Pancreas (tissue), 10 donors: Measurements from ENCODE around the gene CPOX. TPM values are rescaled to one million over a fixed set of nuclear protein-coding genes. Genes with fewer than 3 reads are reported as not detected.
A peak's percentile ranks its signal among the peaks of the same experiment; 100 is the strongest.

ENCODE experiments used
- ATAC-seq, 4 donors: fragments of 200-7000 bp; cut with Tn5 transposase; one replicate each; pipeline versions ENCODE4 v1.8.0 to v1.9.1; 2020; ENCODE audit warnings: mild to moderate bottlenecking in 4 of 4, moderate library complexity in 4 of 4
- DNase-seq, 6 donors: peaks; one replicate each; pipeline ENCODE4 v3.0.0-alpha.2; 2020
- FAIRE-seq: peaks from 2 replicates; lab custom pipeline; 2012; peaks lifted over from hg19 to GRCh38; lab: Jason Lieb, UNC
- H3K27ac ChIP-seq, 4 donors: fragments of 200-600 bp; sonication (generic); 1 replicate in 3 of 4; 2 replicates in 1 of 4; pipeline versions ENCODE4 v1.5.0 to v1.8.0; 2020
- H3K27me3 ChIP-seq, 4 donors: fragments of 200-600 bp; one replicate each; pipeline ENCODE4 v1.8.0; 2021
- H3K36me3 ChIP-seq, 3 donors: fragments of 200-600 bp; sonication (generic) in 1 of 3; one replicate each; pipeline versions ENCODE4 v1.5.0 to v1.8.0; 2020 to 2021
- H3K4me1 ChIP-seq, 3 donors: fragments of 200-600 bp; one replicate each; pipeline ENCODE4 v1.8.0; 2021
- H3K4me3 ChIP-seq, 4 donors: fragments of 200-600 bp; sonication (generic) in 2 of 4; one replicate each; pipeline versions ENCODE4 v1.5.0 to v1.8.0; 2020 to 2021
- H3K9me3 ChIP-seq, 4 donors: fragments of 200-600 bp; one replicate each; pipeline ENCODE4 v1.8.0; 2021
- CTCF ChIP-seq, 4 donors: fragments of 200-600 bp; sonication (generic) in 3 of 4; IDR thresholded peaks; one replicate each; pipeline versions ENCODE4 v1.5.0 to v1.8.0; 2021; ENCODE audit warnings: antibody characterized with exemption in 4 of 4
- WGBS, 2 donors: extraction: QIAGEN DNeasy Blood & Tissue Kit; methylation state at CpG; one replicate each; pipeline ENCODE4 v1.1.7; 2013; 5-methylcytosine and 5-hydroxymethylcytosine counted together
- intact Hi-C, 3 donors: fragments of 100-400 bp; cut with DNase I; formaldehyde crosslinking; loops; one replicate each; pipeline versions ENCODE4 v1.11.1 to v1.14.2; 2022
- polyA plus RNA-seq, 2 donors: library from polyadenylated mRNA; stranded (reverse); fragments of 200-250 nt; gene quantifications; one replicate each; pipeline ENCODE4 v1.2.3, GENCODE V29; 2013
- total RNA-seq, 6 donors: library from RNA; stranded (reverse); fragmentation: NEBNext Ultra II Directional in 4 of 6; extraction: Animal tissue kit (Norgen Biotek cat#: 25700) in 4 of 6; gene quantifications; one replicate each; pipeline versions ENCODE4 v1.2.1 to v1.2.4, GENCODE V29; 2021 to 2023
- donor health status: healthy with polysubstance abuse.
- donor health status: DM: no; HTN: no; CAD: no; lungs with moderate emphysema.
- donor health status: DM: no; HTN: no; CAD: no.
- donor health status: control.
- donor health status: control.
- donor health status: Bipolar disorder and iron deficiency.
- donor health status: DM: yes; HTN: yes; CAD: no.
- donor health status: DM: no; HTN: no; CAD: no.
- donor health status: DM: no; HTN: no; CAD: no.
- donor health status: DM: yes; HTN: yes; CAD: no.

CPOX gene
- total and polyA plus RNA-seq, 8 donors, result 4.1 to 9.8 (median 5.9) TPM

DNA sequence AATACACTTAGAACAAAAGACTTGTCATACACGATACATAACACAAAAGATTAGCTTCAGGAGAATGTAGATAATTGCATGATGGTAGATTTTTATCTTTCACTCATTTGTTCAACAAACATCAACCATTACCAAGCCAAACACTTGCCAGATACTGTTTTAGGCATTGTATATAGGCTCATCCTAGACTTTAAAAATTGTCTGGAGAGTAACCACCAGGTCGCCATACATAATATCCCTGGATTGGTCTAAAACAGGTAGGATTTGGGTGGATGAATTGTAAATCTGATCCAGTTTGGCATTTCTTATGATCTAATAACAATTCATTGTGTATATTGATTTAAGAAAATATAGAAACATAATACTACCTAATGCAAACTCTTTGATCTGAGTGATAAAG lies 38.8 kb downstream of the CPOX start:
- H3K4me3 ChIP-seq, result no peak overlapping the region
- DNase-seq (no peak), FAIRE-seq (no peak), ATAC-seq (no peak)
- no peak for TF ChIP-seq CTCF (IDR thresholded peaks at IDR 0.05)
- peaks cover 0 to 5% (median 2%) of the 10 kb centered on the region in 4 donors for H3K27me3 ChIP-seq
- intact Hi-C loops, result no loop called here
- no peaks in the 10 kb centered on the region for H3K36me3 ChIP-seq
- no peaks in the 10 kb centered on the region for H3K4me1 ChIP-seq
- WGBS, 2 donors, result 69 to 86% methylated on average over 2 of the region's 2 CpGs
- no peak overlapping the region for H3K27ac ChIP-seq
- H3K9me3 ChIP-seq, result no peaks in the 10 kb centered on the region

GRCh38 chr3:98553753-98554152 lies 39.7 kb downstream of the CPOX start:
- no peaks in the 10 kb centered on the region for H3K36me3 ChIP-seq
- TF ChIP-seq CTCF (IDR thresholded peaks at IDR 0.05), result no peak
- H3K27ac ChIP-seq, result no peak overlapping the region
- intact Hi-C loops, result no loop called here
- FAIRE-seq (no peak), ATAC-seq (peak in 2 of 4 donors; percentile 40 to 55), DNase-seq (no peak)
- H3K4me1 ChIP-seq, result no peaks in the 10 kb centered on the region
- H3K4me3 ChIP-seq, result no peak overlapping the region
- peaks cover 0 to 5% (median 2%) of the 10 kb centered on the region in 4 donors for H3K27me3 ChIP-seq
- 83 to 88% methylated on average over 2 of the region's 2 CpGs for WGBS, 2 donors
- no peaks in the 10 kb centered on the region for H3K9me3 ChIP-seq

GRCh38 chr3:98553021-98553563 lies 40.3 kb downstream of the CPOX start:
- DNase-seq (no peak), ATAC-seq (no peak), FAIRE-seq (no peak)
- 72 to 78% methylated on average over 6 of the region's 6 CpGs for WGBS, 2 donors
- Histone ChIP-seq H3K4me1 (no peaks in the 10 kb centered on the region), H3K27ac (no peak overlapping the region), H3K4me3 (no peak overlapping the region), H3K27me3 (peaks cover 0 to 5% (median 2%) of the 10 kb centered on the region in 4 donors), H3K36me3 (no peaks in the 10 kb centered on the region), H3K9me3 (no peaks in the 10 kb centered on the region)
- intact Hi-C loops, result no loop called here
- TF ChIP-seq CTCF (IDR thresholded peaks at IDR 0.05), result no peak

GRCh38 chr3:98552232-98553020 lies 41.0 kb downstream of the CPOX start:
- Histone ChIP-seq H3K27me3 (peaks cover 0 to 5% (median 2%) of the 10 kb centered on the region in 4 donors), H3K27ac (no peak overlapping the region), H3K9me3 (no peaks in the 10 kb centered on the region), H3K4me1 (no peaks in the 10 kb centered on the region), H3K4me3 (no peak overlapping the region), H3K36me3 (no peaks in the 10 kb centered on the region)
- intact Hi-C loops, result no loop called here
- FAIRE-seq, result no peak
- TF ChIP-seq CTCF (IDR thresholded peaks at IDR 0.05), result no peak
- 79 to 81% methylated on average over 4 of the region's 4 CpGs for WGBS, 2 donors
- no peak for DNase-seq
- no peak for ATAC-seq

DNA sequence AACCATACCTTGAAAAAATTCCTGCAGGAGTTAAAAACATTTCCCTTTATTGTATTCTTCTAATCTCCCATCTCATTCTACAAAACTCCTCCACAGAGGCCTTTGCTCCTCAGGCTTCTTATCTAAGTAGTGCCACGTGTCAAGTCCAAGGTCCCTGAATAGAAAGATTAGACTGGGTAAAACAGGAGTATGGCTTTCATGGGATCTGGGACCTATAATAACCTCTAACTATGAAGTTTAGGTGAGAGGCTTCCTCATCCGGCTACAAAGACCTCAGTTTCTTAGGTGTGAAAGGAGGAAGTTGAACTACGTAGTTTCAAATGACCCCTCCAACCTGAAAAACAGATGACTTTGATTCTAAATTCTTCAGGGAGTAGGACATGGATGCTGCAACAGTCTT lies 41.7 kb downstream of the CPOX start:
- Histone ChIP-seq H3K4me3 (no peak overlapping the region), H3K36me3 (no peaks in the 10 kb centered on the region), H3K9me3 (no peaks in the 10 kb centered on the region), H3K27me3 (peaks cover 0 to 5% (median 2%) of the 10 kb centered on the region in 4 donors), H3K27ac (no peak overlapping the region), H3K4me1 (no peaks in the 10 kb centered on the region)
- no peak for FAIRE-seq
- 56 to 64% methylated on average over 3 of the region's 3 CpGs for WGBS, 2 donors
- no peak for TF ChIP-seq CTCF (IDR thresholded peaks at IDR 0.05)
- intact Hi-C loops, result no loop called here
- ATAC-seq, result peak in 2 of 4 donors; percentile 64 to 65
- DNase-seq, result no peak
